LNCaP clone FGC (cell line): ENCODE measurements around the gene MYOCOS.
"Not testable (repeated sequence)": the region's sequence is repeated elsewhere in the genome, so short reads cannot be mapped to it uniquely, and the experiment has no call there.

Experiments used
- DNase-seq: peaks from one replicate; pipeline ENCODE4 v3.0.0-alpha.2; 2011; ENCODE audit warnings: low read depth
- H3K4me3 ChIP-seq: 2 replicates; pipeline ENCODE4 v1.5.1; 2011; ENCODE audit warnings: mild to moderate bottlenecking, low read depth, low read length, control low read depth
- CTCF ChIP-seq: IDR thresholded peaks from 2 replicates; pipeline ENCODE4 v1.5.1; 2012; ENCODE audit warnings: mild to moderate bottlenecking; ENCODE audit not compliant: control insufficient read depth, insufficient read depth; ENCODE audit errors: extremely low read depth

Gene MYOCOS

DNA sequence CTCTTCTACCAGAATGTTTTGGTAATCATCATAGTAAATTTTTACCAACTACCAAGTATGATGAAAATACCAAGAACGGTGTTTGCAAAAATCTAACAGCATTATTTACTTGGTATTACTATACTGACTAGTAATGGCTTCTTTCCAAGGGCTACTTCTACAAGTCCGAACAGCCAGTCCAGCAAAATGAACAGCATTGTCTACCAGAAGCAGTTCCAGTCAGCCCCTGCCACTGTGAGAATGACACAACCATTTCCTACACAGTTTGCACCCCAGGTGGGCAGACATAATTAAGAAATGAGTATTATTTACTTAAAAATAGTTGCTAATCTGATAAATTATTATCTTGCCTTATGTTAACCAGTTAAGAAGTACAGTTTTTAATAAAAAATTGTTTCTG, 33.8 kb upstream of the MYOCOS start:
- no peak overlapping the region for H3K4me3 ChIP-seq
- TF ChIP-seq CTCF, result no peak
- no peak for DNase-seq

DNA sequence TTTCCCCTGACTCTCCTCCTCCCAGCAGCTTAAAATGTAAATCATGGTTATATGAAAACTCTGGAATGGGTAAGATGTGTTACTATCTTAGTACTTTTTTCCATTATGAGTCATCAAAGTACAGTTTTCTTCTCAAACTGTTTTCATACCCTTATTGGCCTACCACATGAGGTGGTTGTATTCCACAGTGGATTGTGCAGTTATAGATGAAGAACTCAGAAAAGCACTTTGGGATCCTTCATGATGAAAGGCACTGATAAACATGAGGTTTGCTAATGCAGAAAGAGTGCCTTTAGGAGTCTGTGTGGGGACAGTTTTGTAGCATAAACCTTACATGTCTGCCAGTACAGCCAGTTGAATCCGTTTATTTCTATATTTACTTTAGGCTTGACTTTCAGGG, 32.0 kb upstream of the MYOCOS start:
- DNase-seq, result no peak
- no peak for TF ChIP-seq CTCF
- no peak overlapping the region for H3K4me3 ChIP-seq

- TF ChIP-seq CTCF, result no peak
- H3K4me3 ChIP-seq, result no peak overlapping the region
- no peak for DNase-seq
These were observed 26.7 kb upstream of the MYOCOS start for GRCh38 chr1:171595324-171595723.

DNA sequence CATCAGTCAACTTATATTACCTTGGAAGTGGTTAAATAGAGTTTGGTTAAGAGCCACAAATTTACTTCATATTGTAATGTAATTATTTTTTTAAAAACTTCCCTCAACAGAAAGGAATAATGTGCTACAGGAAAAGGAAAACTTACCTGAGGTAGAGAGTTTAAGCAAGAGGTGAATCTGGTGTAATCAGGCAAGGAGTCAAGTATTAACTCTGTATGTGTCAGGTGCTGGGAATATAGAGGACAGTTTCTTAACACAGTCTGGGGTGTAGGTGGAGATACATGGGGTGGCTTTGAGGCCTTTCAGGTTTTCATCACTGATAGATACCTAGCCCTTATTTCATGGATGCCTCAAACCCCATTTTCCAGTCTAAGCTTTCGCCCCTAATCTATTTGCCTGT, 25.9 kb upstream of the MYOCOS start:
- no peak for TF ChIP-seq CTCF
- DNase-seq, result no peak
- no peak overlapping the region for H3K4me3 ChIP-seq

DNA sequence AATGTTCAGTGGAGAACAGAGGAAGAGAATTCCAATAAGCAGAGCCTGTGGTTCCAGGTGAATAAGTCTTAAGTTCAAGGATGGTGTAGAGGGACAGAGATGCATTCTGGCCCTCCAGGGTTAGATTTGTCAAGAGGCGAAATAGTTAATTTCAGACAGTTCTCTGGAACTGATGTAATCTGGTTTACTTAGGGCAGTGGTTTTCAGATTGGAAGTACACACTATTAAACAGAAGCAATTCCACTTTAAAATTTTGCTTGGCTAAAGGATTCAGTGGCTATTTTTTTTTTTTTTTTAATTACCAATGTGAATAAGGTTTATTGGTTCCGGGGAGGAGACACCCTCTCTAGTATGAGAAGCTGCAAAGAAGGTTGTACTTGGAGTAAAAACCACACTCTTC, 25.3 kb upstream of the MYOCOS start:
- no peak overlapping the region for H3K4me3 ChIP-seq
- no peak for DNase-seq
- no peak for TF ChIP-seq CTCF

DNA sequence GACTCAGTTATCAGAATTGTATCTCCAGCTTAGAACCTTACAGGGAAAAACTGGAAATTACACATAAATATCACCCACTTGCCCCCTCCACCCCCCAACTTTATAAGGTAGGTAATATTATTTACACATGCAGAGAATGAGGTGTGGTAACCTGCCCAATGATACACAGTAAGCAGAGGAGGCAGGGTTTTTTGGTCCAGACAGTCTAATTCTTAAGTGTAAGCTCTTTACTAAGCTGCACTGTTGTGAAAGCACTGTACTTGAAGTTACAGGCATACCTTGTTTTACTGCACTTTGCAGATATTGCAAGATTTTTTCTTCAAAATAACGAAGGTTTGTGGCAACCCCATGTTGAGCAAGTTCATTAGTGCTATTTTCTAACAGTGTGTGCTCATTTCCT, 24.8 kb upstream of the MYOCOS start:
- H3K4me3 ChIP-seq, result no peak overlapping the region
- TF ChIP-seq CTCF, result no peak
- DNase-seq, result no peak

DNA sequence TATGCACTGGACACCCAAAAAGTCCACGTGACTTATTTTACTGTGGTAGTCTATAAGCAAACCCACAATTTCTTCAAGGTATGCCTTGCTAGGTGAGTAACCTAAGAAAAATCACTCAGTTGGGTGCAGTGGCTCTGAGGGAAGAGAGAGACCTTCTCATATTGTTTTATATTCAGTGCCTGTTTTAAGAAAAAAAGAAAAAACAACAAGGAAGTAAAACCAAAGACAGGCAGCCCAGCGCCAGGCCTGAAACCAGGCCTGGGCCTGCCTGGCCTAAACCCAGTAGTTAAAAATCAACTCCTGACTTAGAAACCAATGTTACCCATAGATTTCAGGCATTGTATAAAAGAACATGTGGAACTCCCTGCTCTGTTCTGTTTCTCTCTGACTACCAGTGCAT, 21.7 kb upstream of the MYOCOS start:
- H3K4me3 ChIP-seq, DNase-seq: not testable (repeated sequence)

- DNase-seq, result no peak
- no peak overlapping the region for H3K4me3 ChIP-seq
- TF ChIP-seq CTCF, result no peak
These were observed 21.2 kb upstream of the MYOCOS start for GRCh38 chr1:171600862-171601261.

- DNase-seq, H3K4me3 ChIP-seq: not testable (repeated sequence)
These were observed 19.0 kb upstream of the MYOCOS start for GRCh38 chr1:171603042-171603441.
